ENCODE results near the gene DNAJC5G.

DNAJC5G gene

GRCh38 chr2:27275211-27276150, at the start of gene DNAJC5G:
DNAJC5G (plus strand) TSS chr2:27275433; CDS start chr2:27276729, 1,296 bp downstream.
- no peak for DNase-seq

- DNase-seq, result no peak
These were observed 49.7 kb upstream of the DNAJC5G start for GRCh38 chr2:27225526-27225925.

GRCh38 chr2:27227501-27227900, 47.7 kb upstream of the DNAJC5G start:
- DNase-seq, result no peak

- DNase-seq, result no peak
These were observed 43.3 kb upstream of the DNAJC5G start for GRCh38 chr2:27231921-27232320.

GRCh38 chr2:27233341-27233740, 41.9 kb upstream of the DNAJC5G start:
- no peak for DNase-seq

GRCh38 chr2:27236136-27236535, 39.1 kb upstream of the DNAJC5G start:
- no peak for DNase-seq

- no peak for DNase-seq
These were observed 38.6 kb upstream of the DNAJC5G start for GRCh38 chr2:27236626-27237025.

GRCh38 chr2:27237341-27237945, 37.8 kb upstream of the DNAJC5G start:
- DNase-seq, result no peak

- DNase-seq, result no peak
These were observed 36.3 kb upstream of the DNAJC5G start for GRCh38 chr2:27238976-27239375.

GRCh38 chr2:27240406-27240805, 34.8 kb upstream of the DNAJC5G start:
- DNase-seq, result no peak

- no peak for DNase-seq
These were observed 33.2 kb upstream of the DNAJC5G start for GRCh38 chr2:27241761-27242613.

- no peak for DNase-seq
These were observed 32.6 kb upstream of the DNAJC5G start for GRCh38 chr2:27242614-27242951.

- DNase-seq, result no peak
These were observed 31.7 kb upstream of the DNAJC5G start for GRCh38 chr2:27243391-27244130.

GRCh38 chr2:27245116-27245515, 30.1 kb upstream of the DNAJC5G start:
- no peak for DNase-seq

- DNase-seq, result no peak
These were observed 29.6 kb upstream of the DNAJC5G start for GRCh38 chr2:27245626-27246025.

GRCh38 chr2:27247893-27248292, 27.3 kb upstream of the DNAJC5G start:
- DNase-seq, result no peak

- no peak for DNase-seq
These were observed 25.9 kb upstream of the DNAJC5G start for GRCh38 chr2:27249159-27249890.

- peak; percentile 35 to 74 for DNase-seq
These were observed 25.2 kb upstream of the DNAJC5G start for GRCh38 chr2:27249891-27250651.

- no peak for DNase-seq
These were observed 24.4 kb upstream of the DNAJC5G start for GRCh38 chr2:27250652-27251379.

- DNase-seq, result no peak
These were observed 23.5 kb upstream of the DNAJC5G start for GRCh38 chr2:27251766-27252165.
